Smooth muscle cell (in vitro differentiated cells): ENCODE measurements around the gene C1QTNF9B. TPM values are rescaled to one million over a fixed set of nuclear protein-coding genes. Genes with fewer than 3 reads are reported as not detected.

Source experiments
- DNase-seq: peaks from one replicate; lab custom pipeline; 2025; ENCODE audit not compliant: unreplicated experiment; lab: John Stamatoyannopoulos, UW
- H2AFZ ChIP-seq: fragments of 200-600 bp; sonication (generic); 2 replicates; pipeline ENCODE4 v1.6.0; 2016; ENCODE audit warnings: antibody characterized with exemption, low read depth, mild to moderate bottlenecking
- H3F3A ChIP-seq: fragments of 200-600 bp; sonication (generic); 2 replicates; pipeline ENCODE4 v1.6.0; 2017; ENCODE audit warnings: antibody characterized with exemption, low read depth
- H3K27ac ChIP-seq: fragments of 200-600 bp; sonication (generic); 2 replicates; pipeline ENCODE4 v1.5.1; 2016; ENCODE audit warnings: low read depth, mild to moderate bottlenecking
- H3K27me3 ChIP-seq: fragments of 200-600 bp; sonication (generic); 2 replicates; pipeline ENCODE4 v1.6.1; 2016; ENCODE audit warnings: low read depth, mild to moderate bottlenecking
- H3K36me3 ChIP-seq: fragments of 200-600 bp; sonication (generic); 2 replicates; pipeline ENCODE4 v1.5.1; 2016; ENCODE audit warnings: low read depth
- H3K4me1 ChIP-seq: fragments of 200-600 bp; sonication (generic); 2 replicates; pipeline ENCODE4 v1.5.1; 2016; ENCODE audit warnings: low read depth
- H3K4me2 ChIP-seq: fragments of 200-600 bp; sonication (generic); 2 replicates; pipeline ENCODE4 v1.6.0; 2016; ENCODE audit warnings: mild to moderate bottlenecking
- H3K4me3 ChIP-seq: fragments of 200-600 bp; sonication (generic); 2 replicates; pipeline ENCODE4 v1.5.1; 2016; ENCODE audit warnings: mild to moderate bottlenecking
- H3K79me2 ChIP-seq: fragments of 200-600 bp; sonication (generic); 2 replicates; pipeline ENCODE4 v1.6.0; 2016; ENCODE audit warnings: low read depth, mild to moderate bottlenecking
- H3K9ac ChIP-seq: fragments of 200-600 bp; sonication (generic); 2 replicates; pipeline ENCODE4 v1.6.0; 2016; ENCODE audit warnings: low read depth
- H3K9me3 ChIP-seq: fragments of 200-600 bp; sonication (generic); replicated peaks from 2 replicates; pipeline ENCODE4 v1.5.1; 2016; ENCODE audit warnings: low read depth
- H4K20me1 ChIP-seq: fragments of 200-600 bp; sonication (generic); 2 replicates; pipeline ENCODE4 v1.6.0; 2016; ENCODE audit warnings: low read depth
- WGBS: methylation state at CpG from one replicate; pipeline ENCODE4 v1.1.7; 2016; ENCODE audit warnings: low lambda C conversion rate; 5-methylcytosine and 5-hydroxymethylcytosine counted together
- polyA plus RNA-seq: library from polyadenylated mRNA; unstranded; fragments of >200 nt; fragmentation: Nextera tagmentation; extraction: Ambion mirVana; gene quantifications from 2 replicates; pipeline ENCODE4 v1.2.1, GENCODE V29; 2016
- total RNA-seq: library from RNA; depleted of rRNA; stranded (reverse); fragments of >200 nt; gene quantifications from 2 replicates; pipeline ENCODE4 v1.2.3, GENCODE V29; 2014
- TF ChIP-seq, protein P1 (sequence below): fragments of 200-600 bp; sonication (generic); IDR thresholded peaks from 2 replicates; pipeline ENCODE4 v1.5.1; 2017; ENCODE audit warnings: borderline replicate concordance, mild to moderate bottlenecking, antibody characterized with exemption; ENCODE audit not compliant: insufficient read depth, poor library complexity, severe bottlenecking

C1QTNF9B gene
- total and polyA plus RNA-seq, 2 experiments from 2014 or later, result 0.21 TPM; not detected in 1

DNA sequence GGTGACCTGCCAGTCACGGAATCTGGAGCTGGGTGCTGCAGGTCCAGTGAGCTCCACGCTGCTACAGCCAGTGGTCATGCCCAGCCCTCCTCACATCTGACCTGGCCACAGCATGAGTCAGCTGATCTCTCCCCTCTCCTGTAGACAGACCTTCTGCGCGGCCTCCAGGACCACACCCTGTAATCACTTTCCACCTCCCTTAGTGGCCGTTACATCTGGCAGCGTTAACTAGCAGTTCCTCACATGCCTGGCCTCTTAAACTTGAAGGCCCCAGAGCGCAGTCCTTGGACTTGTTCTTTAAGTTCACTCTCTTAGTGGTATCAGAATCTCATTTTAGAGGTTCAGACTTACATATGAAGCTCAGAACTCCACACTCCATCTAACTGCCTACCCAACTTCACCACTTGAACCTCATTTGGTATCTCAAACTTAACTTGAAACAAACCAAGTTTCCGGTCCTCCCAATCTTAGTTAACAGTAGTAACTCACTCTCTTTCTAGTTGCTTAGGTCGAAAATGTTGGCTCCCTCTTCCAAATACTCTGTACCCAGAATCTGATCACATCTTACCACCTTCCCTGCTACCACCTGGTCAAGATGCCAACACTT lies 30.8 kb downstream of the C1QTNF9B start:
- Histone ChIP-seq H4K20me1 (no peaks in the 10 kb centered on the region), H3K4me3 (no peak overlapping the region), H2AFZ (no peak overlapping the region), H3K36me3 (no peaks in the 10 kb centered on the region), H3K79me2 (no peaks in the 10 kb centered on the region), H3K27me3 (no peaks in the 10 kb centered on the region), H3K9me3 (no peaks in the 10 kb centered on the region), H3K27ac (no peak overlapping the region), H3K4me1 (peaks cover 5% of the 10 kb centered on the region), H3K9ac (no peak overlapping the region), H3K4me2 (no peak overlapping the region), H3F3A (peaks cover 5% of the 10 kb centered on the region)
- no peak for DNase-seq
- TF ChIP-seq, protein P1, sequence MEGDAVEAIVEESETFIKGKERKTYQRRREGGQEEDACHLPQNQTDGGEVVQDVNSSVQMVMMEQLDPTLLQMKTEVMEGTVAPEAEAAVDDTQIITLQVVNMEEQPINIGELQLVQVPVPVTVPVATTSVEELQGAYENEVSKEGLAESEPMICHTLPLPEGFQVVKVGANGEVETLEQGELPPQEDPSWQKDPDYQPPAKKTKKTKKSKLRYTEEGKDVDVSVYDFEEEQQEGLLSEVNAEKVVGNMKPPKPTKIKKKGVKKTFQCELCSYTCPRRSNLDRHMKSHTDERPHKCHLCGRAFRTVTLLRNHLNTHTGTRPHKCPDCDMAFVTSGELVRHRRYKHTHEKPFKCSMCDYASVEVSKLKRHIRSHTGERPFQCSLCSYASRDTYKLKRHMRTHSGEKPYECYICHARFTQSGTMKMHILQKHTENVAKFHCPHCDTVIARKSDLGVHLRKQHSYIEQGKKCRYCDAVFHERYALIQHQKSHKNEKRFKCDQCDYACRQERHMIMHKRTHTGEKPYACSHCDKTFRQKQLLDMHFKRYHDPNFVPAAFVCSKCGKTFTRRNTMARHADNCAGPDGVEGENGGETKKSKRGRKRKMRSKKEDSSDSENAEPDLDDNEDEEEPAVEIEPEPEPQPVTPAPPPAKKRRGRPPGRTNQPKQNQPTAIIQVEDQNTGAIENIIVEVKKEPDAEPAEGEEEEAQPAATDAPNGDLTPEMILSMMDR, result no peak
- WGBS, result 85% methylated on average over 9 of the region's 9 CpGs

GRCh38 chr13:23865906-23866305 lies 31.4 kb downstream of the C1QTNF9B start:
- H3K9ac ChIP-seq, result no peak overlapping the region

GRCh38 chr13:23865026-23865425 lies 32.3 kb downstream of the C1QTNF9B start:
- DNase-seq, result no peak
- TF ChIP-seq, protein P1, result no peak
- peaks cover 5% of the 10 kb centered on the region for H3F3A ChIP-seq
- H3K4me3 ChIP-seq, result no peak overlapping the region
- H3K36me3 ChIP-seq, result no peaks in the 10 kb centered on the region
- no peaks in the 10 kb centered on the region for H3K9me3 ChIP-seq
- H3K79me2 ChIP-seq, result no peaks in the 10 kb centered on the region
- no peaks in the 10 kb centered on the region for H4K20me1 ChIP-seq
- no peak overlapping the region for H3K9ac ChIP-seq
- no peak overlapping the region for H2AFZ ChIP-seq
- peaks cover 5% of the 10 kb centered on the region for H3K4me1 ChIP-seq
- no peaks in the 10 kb centered on the region for H3K27me3 ChIP-seq
- WGBS, result 28% methylated on average over 1 of the region's 1 CpG
- no peak overlapping the region for H3K27ac ChIP-seq
- no peak overlapping the region for H3K4me2 ChIP-seq

More at GRCh38 chr13:23865906-23866305, 31.4 kb downstream of the C1QTNF9B start:
- TF ChIP-seq, protein P1, result no peak
- Histone ChIP-seq H3K4me1 (peaks cover 5% of the 10 kb centered on the region), H3K4me2 (no peak overlapping the region), H3K27ac (no peak overlapping the region), H3K27me3 (no peaks in the 10 kb centered on the region), H2AFZ (no peak overlapping the region), H3K9me3 (no peaks in the 10 kb centered on the region), H3K36me3 (no peaks in the 10 kb centered on the region), H3F3A (peaks cover 5% of the 10 kb centered on the region), H4K20me1 (no peaks in the 10 kb centered on the region), H3K4me3 (no peak overlapping the region), H3K79me2 (no peaks in the 10 kb centered on the region)
- WGBS, result 93% methylated on average over 7 of the region's 7 CpGs
- no peak for DNase-seq

GRCh38 chr13:23861310-23861709 lies 36.0 kb downstream of the C1QTNF9B start:
- Histone ChIP-seq H3K9ac (no peak overlapping the region), H3K27me3 (no peaks in the 10 kb centered on the region), H3F3A (no peaks in the 10 kb centered on the region), H3K36me3 (no peaks in the 10 kb centered on the region), H3K79me2 (no peaks in the 10 kb centered on the region), H3K4me1 (no peaks in the 10 kb centered on the region), H2AFZ (no peak overlapping the region), H4K20me1 (no peaks in the 10 kb centered on the region), H3K4me2 (no peak overlapping the region), H3K9me3 (no peaks in the 10 kb centered on the region), H3K4me3 (no peak overlapping the region), H3K27ac (no peak overlapping the region)
- no peak for DNase-seq
- WGBS, result 70% methylated on average over 2 of the region's 2 CpGs
- TF ChIP-seq, protein P1, result no peak
